ENCODE results near the gene MAML2. TPM values are rescaled to one million over a fixed set of nuclear protein-coding genes. Genes with fewer than 3 reads are reported as not detected.

The MAML2 gene
- total and polyA plus RNA-seq, 9 of the 15 experiments (the other 6 are each of a cell fraction or from before 2014, with no cell fraction given): 0.79 to 6.8 (median 4.8) TPM

- no peak for TF ChIP-seq NR0B1 (IDR thresholded peaks at IDR 0.05; ENCODE audit: partially characterized antibody)
- TF ChIP-seq MAX (CRISPR knock-in tag; IDR thresholded peaks at IDR 0.05): no peak
- TF ChIP-seq HMBOX1 (IDR thresholded peaks at IDR 0.05): peak; percentile 28; the same call in 1 of the 2 replicates
- no peak for TF ChIP-seq MIER1 (IDR thresholded peaks at IDR 0.05; ENCODE audit: low read depth)
- no peak for TF ChIP-seq CBFA2T2 (conservative IDR thresholded peaks at IDR 0.05)
- no peak for TF ChIP-seq PCBP2 (IDR thresholded peaks at IDR 0.05; ENCODE audit: low read depth, low read length, poor library complexity, severe bottlenecking)
- no peak for TF ChIP-seq PCBP1 (IDR thresholded peaks at IDR 0.05; ENCODE audit: low read depth, low read length, poor library complexity, severe bottlenecking)
- TF ChIP-seq SETDB1 (IDR thresholded peaks at IDR 0.05; ENCODE audit: low read length): no peak
- no peak for TF ChIP-seq ZNF644 (tag; IDR thresholded peaks at IDR 0.05; ENCODE audit: low read depth)
- TF ChIP-seq XRCC5 (IDR thresholded peaks at IDR 0.05; ENCODE audit: low read depth, low read length): no peak
- no peak for TF ChIP-seq ZNF41 (CRISPR knock-in tag; conservative IDR thresholded peaks at IDR 0.05)
- TF ChIP-seq ZNF274 (IDR thresholded peaks at IDR 0.05; ENCODE audit: borderline replicate concordance, low read depth, low read length): no peak
- TF ChIP-seq ZFX (CRISPR knock-in tag; IDR thresholded peaks at IDR 0.05): peak; percentile 6; the same call in 1 of the 2 replicates
These were observed 3.1 kb downstream of the MAML2 start (continued) for GRCh38 chr11:96339706-96340554.

All from K562 (cell line).